SU-DHL-6 (cell line): Measurements from ENCODE around the gene RFFL.

Experiments
- H2AFZ ChIP-seq: fragments of 200-600 bp; sonication (generic); 2 replicates; pipeline ENCODE4 v1.6.1; 2014; ENCODE audit warnings: low read depth, mild to moderate bottlenecking, moderate library complexity, mixed read lengths, antibody characterized with exemption, low read length; ENCODE audit not compliant: severe bottlenecking
- H3F3A ChIP-seq: fragments of 200-600 bp; shearing (Covaris generic); 2 replicates; pipeline ENCODE4 v1.6.0; 2016; ENCODE audit warnings: antibody characterized with exemption, mild to moderate bottlenecking; ENCODE audit not compliant: insufficient read depth
- H3K27ac ChIP-seq: fragments of 200-600 bp; sonication (generic); 2 replicates; pipeline ENCODE4 v1.5.1; 2016; ENCODE audit warnings: low read depth, mild to moderate bottlenecking, low read length, moderate library complexity, mixed read lengths
- H3K27me3 ChIP-seq: fragments of 200-600 bp; sonication (generic), shearing (Covaris generic); 2 replicates; pipeline ENCODE4 v1.6.0; 2014; ENCODE audit warnings: mild to moderate bottlenecking, low read length
- H3K36me3 ChIP-seq: fragments of 200-600 bp; sonication (generic); 2 replicates; pipeline ENCODE4 v1.6.1; 2014; ENCODE audit warnings: mild to moderate bottlenecking, low read length, mixed read lengths
- H3K4me2 ChIP-seq: fragments of 300-600, 200-600 bp; shearing (Covaris generic), sonication (generic); 2 replicates; pipeline ENCODE4 v1.6.0; 2014; ENCODE audit warnings: low read length, low read depth, mild to moderate bottlenecking; ENCODE audit not compliant: poor library complexity, severe bottlenecking
- H3K4me3 ChIP-seq: fragments of 200-600 bp; sonication (generic); 2 replicates; pipeline ENCODE4 v1.5.1; 2014; ENCODE audit warnings: antibody characterized with exemption, low read length, mild to moderate bottlenecking, mixed read lengths; ENCODE audit not compliant: insufficient read depth, poor library complexity, severe bottlenecking
- H3K79me2 ChIP-seq: fragments of 200-600 bp; sonication (generic); 2 replicates; pipeline ENCODE4 v1.6.1; 2014; ENCODE audit warnings: mild to moderate bottlenecking, low read length, moderate library complexity; ENCODE audit not compliant: insufficient read depth
- H3K9ac ChIP-seq: fragments of 200-600 bp; sonication (generic); 2 replicates; pipeline ENCODE4 v1.7.0; 2014; ENCODE audit warnings: mild to moderate bottlenecking, low read length
- H3K9me2 ChIP-seq: fragments of 200-600 bp; sonication (generic); replicated peaks from 2 replicates; pipeline ENCODE4 v1.6.1; 2014; ENCODE audit warnings: low read length; ENCODE audit not compliant: insufficient read depth
- H3K9me3 ChIP-seq: fragments of 200-600 bp; sonication (generic); 2 replicates; pipeline ENCODE4 v1.6.1; 2014; ENCODE audit warnings: low read length, mixed read lengths; ENCODE audit not compliant: insufficient read depth
- H4K20me1 ChIP-seq: fragments of 200-600 bp; sonication (generic); 2 replicates; pipeline ENCODE4 v1.6.1; 2014; ENCODE audit warnings: low read depth, mild to moderate bottlenecking, antibody characterized with exemption, low read length, moderate library complexity, mixed read lengths
- EZH2phosphoT487 ChIP-seq: fragments of 200-600 bp; sonication (generic), shearing (Covaris generic); conservative IDR thresholded peaks from 2 replicates; pipeline ENCODE4 v1.6.1; 2018; ENCODE audit warnings: mild to moderate bottlenecking, antibody characterized with exemption, low read length, moderate library complexity, mixed read lengths
- TF ChIP-seq, protein P1 (sequence below): fragments of 200-600 bp; sonication (generic); IDR thresholded peaks from one replicate; pipeline ENCODE4 v1.5.1; 2017; ENCODE audit warnings: antibody characterized with exemption, mild to moderate bottlenecking, low read length, moderate library complexity; ENCODE audit not compliant: insufficient read depth, poor library complexity, severe bottlenecking

Gene RFFL

DNA sequence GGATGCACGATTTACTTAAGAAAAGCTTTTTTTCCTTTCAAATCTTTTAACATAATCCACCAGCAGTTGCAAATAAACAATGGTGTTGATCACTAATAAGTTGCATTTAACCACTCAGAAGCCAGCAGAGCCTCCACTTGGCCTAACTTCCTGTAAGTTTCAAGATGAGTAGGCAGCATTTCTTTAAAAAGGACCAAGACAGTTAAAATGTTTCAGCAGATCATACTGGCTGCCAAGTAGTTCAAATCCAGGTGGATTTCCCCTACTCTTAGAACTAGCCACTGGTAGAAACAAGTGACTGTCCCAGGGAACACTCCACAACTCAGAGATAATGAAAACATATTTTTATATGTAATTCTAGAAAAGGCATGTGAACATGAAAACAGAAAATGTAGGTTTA, 17.0 kb upstream of the RFFL start:
- H3K9me3 ChIP-seq: no peaks in the 10 kb centered on the region
- H3F3A ChIP-seq: no peaks in the 10 kb centered on the region
- no peak for TF ChIP-seq EZH2phosphoT487
- TF ChIP-seq, protein P1, sequence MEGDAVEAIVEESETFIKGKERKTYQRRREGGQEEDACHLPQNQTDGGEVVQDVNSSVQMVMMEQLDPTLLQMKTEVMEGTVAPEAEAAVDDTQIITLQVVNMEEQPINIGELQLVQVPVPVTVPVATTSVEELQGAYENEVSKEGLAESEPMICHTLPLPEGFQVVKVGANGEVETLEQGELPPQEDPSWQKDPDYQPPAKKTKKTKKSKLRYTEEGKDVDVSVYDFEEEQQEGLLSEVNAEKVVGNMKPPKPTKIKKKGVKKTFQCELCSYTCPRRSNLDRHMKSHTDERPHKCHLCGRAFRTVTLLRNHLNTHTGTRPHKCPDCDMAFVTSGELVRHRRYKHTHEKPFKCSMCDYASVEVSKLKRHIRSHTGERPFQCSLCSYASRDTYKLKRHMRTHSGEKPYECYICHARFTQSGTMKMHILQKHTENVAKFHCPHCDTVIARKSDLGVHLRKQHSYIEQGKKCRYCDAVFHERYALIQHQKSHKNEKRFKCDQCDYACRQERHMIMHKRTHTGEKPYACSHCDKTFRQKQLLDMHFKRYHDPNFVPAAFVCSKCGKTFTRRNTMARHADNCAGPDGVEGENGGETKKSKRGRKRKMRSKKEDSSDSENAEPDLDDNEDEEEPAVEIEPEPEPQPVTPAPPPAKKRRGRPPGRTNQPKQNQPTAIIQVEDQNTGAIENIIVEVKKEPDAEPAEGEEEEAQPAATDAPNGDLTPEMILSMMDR: no peak
- H3K27me3 ChIP-seq: no peaks in the 10 kb centered on the region
- no peaks in the 10 kb centered on the region for H3K79me2 ChIP-seq
- no peak overlapping the region for H3K4me2 ChIP-seq
- no peaks in the 10 kb centered on the region for H3K9me2 ChIP-seq
- no peak overlapping the region for H2AFZ ChIP-seq
- H3K36me3 ChIP-seq: no peaks in the 10 kb centered on the region
- H4K20me1 ChIP-seq: no peaks in the 10 kb centered on the region
- no peak overlapping the region for H3K27ac ChIP-seq
- H3K4me3 ChIP-seq: no peak overlapping the region
- H3K9ac ChIP-seq: no peak overlapping the region

DNA sequence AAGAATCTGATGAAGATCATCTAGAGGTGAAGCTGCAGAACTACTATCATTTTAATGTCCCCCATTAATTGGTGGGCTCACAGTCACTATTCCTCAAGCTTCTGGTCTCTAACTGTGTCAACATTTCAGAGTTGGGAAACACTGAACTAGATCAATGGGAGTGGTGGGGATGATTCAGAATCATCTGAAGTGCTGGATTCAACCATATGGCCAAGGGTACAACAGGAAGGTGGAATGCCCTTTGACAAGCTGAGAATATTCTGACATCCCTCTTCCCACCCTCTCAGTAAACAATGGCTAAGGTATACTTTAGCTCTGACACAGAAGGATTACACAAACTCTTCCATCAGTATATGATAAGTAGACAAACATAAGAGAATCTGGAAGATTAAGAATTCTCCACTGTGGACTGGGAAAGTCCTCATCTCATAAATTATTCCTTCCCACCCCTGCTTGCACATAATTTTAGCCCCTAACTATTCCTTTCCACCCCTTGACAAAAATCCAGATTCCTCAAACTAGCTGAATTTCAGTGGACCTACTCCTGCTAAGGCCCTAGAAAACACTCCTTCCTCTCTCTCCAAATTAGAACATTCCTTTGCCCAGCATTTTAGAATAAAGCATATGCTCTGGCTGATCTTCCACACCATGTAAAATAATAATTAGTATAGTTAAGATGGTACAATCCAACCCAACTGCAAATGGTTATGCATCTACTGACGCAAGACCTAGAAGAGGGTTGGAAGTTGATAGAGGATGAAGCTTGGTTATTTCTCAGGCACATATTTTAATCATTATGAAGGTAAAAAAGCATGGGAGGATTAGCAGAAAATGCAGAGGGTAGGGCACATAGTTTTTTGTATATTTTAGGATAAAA, 16.3 kb upstream of the RFFL start:
- no peaks in the 10 kb centered on the region for H3K79me2 ChIP-seq
- no peaks in the 10 kb centered on the region for H3K9me2 ChIP-seq
- no peak overlapping the region for H3K4me3 ChIP-seq
- no peaks in the 10 kb centered on the region for H4K20me1 ChIP-seq
- no peaks in the 10 kb centered on the region for H3F3A ChIP-seq
- H3K27ac ChIP-seq: no peak overlapping the region
- H3K36me3 ChIP-seq: no peaks in the 10 kb centered on the region
- H3K27me3 ChIP-seq: no peaks in the 10 kb centered on the region
- H2AFZ ChIP-seq: no peak overlapping the region
- no peaks in the 10 kb centered on the region for H3K9me3 ChIP-seq
- no peak overlapping the region for H3K4me2 ChIP-seq
- no peak overlapping the region for H3K9ac ChIP-seq
- TF ChIP-seq, protein P1: no peak
- no peak for TF ChIP-seq EZH2phosphoT487

DNA sequence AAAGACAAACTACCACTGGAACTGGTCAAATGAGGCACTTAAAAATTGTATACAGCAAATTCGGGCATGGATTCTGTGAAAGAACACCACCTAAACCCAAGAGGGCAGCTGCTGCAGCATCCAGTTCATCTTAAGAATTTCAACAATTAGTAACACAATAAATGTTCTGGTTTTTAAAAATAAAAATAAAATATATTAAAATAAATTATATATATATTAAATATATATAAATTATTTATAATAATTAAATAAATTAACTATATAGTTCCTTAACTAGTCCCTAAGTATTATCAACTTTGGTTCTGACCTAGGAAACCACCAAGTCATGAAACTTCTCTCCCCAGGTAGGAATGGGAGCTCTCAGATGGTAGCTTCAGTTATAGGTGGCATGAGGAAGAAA, 13.4 kb upstream of the RFFL start:
- Histone ChIP-seq H3K79me2 (no peaks in the 10 kb centered on the region), H3K9me3 (no peaks in the 10 kb centered on the region), H3K27me3 (no peaks in the 10 kb centered on the region), H3K9ac (no peak overlapping the region), H3K4me3 (no peak overlapping the region), H3K36me3 (no peaks in the 10 kb centered on the region), H3K9me2 (no peaks in the 10 kb centered on the region), H3K27ac (no peak overlapping the region), H3F3A (no peaks in the 10 kb centered on the region), H2AFZ (no peak overlapping the region), H4K20me1 (no peaks in the 10 kb centered on the region), H3K4me2 (no peak overlapping the region)
- TF ChIP-seq EZH2phosphoT487: no peak
- TF ChIP-seq, protein P1: no peak
